HepG2 (cell line): ENCODE data around the gene SH3PXD2A. TPM values are rescaled to one million over a fixed set of nuclear protein-coding genes. Genes with fewer than 3 reads are reported as not detected.

Experiments
- AKAP8 ChIP-seq: sonication (generic); formaldehyde crosslinking; IDR thresholded peaks from 2 replicates; pipeline ENCODE4 v1.5.1; 2020; ENCODE audit warnings: mild to moderate bottlenecking, missing genetic modification reagents
- ATM ChIP-seq: fragments of 450-650 bp; IDR thresholded peaks from 2 replicates; pipeline ENCODE4 v1.7.1; 2017; ENCODE audit warnings: mild to moderate bottlenecking, borderline replicate concordance
- DNMT1 ChIP-seq: sonication (generic); formaldehyde crosslinking; IDR thresholded peaks from 2 replicates; pipeline ENCODE4 v1.5.1; 2020; ENCODE audit warnings: mild to moderate bottlenecking, missing genetic modification reagents
- ERF ChIP-seq: IDR thresholded peaks from 2 replicates; pipeline ENCODE4 v1.6.1; 2018; ENCODE audit warnings: missing biosample characterization, missing genetic modification reagents
- GPN1 ChIP-seq: sonication (generic); formaldehyde crosslinking; IDR thresholded peaks from 2 replicates; pipeline ENCODE4 v1.5.1; 2020; ENCODE audit warnings: missing genetic modification reagents, borderline replicate concordance
- HIC2 ChIP-seq: sonication (generic); formaldehyde crosslinking; IDR thresholded peaks from 2 replicates; pipeline ENCODE4 v1.9.0; 2022; ENCODE audit warnings: low read depth, missing genetic modification reagents
- HIVEP1 ChIP-seq: sonication (generic); formaldehyde crosslinking; IDR thresholded peaks from 2 replicates; pipeline ENCODE4 v1.4.0; 2020; ENCODE audit warnings: mild to moderate bottlenecking, missing genetic modification reagents
- HOMEZ ChIP-seq: IDR thresholded peaks from 2 replicates; pipeline ENCODE4 v1.6.1; 2016; ENCODE audit warnings: low read depth
- IRX3 ChIP-seq: sonication (generic); formaldehyde crosslinking; IDR thresholded peaks from 2 replicates; pipeline ENCODE4 v1.8.1; 2023; ENCODE audit warnings: mild to moderate bottlenecking, low read depth, missing genetic modification reagents, borderline replicate concordance
- KLF11 ChIP-seq: IDR thresholded peaks from 2 replicates; pipeline ENCODE4 v1.6.1; 2016; ENCODE audit warnings: missing compliant biosample characterization
- MBD4 ChIP-seq: IDR thresholded peaks from 2 replicates; pipeline ENCODE4 v1.6.1; 2012; ENCODE audit warnings: low read length, inconsistent platforms, borderline replicate concordance
- NFE2L1 ChIP-seq: sonication (generic); formaldehyde crosslinking; IDR thresholded peaks from 2 replicates; pipeline ENCODE4 v1.4.0; 2020; ENCODE audit warnings: missing genetic modification reagents, mild to moderate bottlenecking, borderline replicate concordance
- SP2 ChIP-seq: sonication (generic); formaldehyde crosslinking; IDR thresholded peaks from 2 replicates; pipeline ENCODE4 v1.5.1; 2020; ENCODE audit warnings: mild to moderate bottlenecking, missing genetic modification reagents
- SP4 ChIP-seq: sonication (generic); formaldehyde crosslinking; IDR thresholded peaks from 2 replicates; pipeline ENCODE4 v1.8.1; 2023; ENCODE audit warnings: mild to moderate bottlenecking, missing genetic modification reagents
- TAF15 ChIP-seq: fragments of 200-400 bp; formaldehyde crosslinking; IDR thresholded peaks from one replicate; pipeline ENCODE4 v1.6.1; 2018; ENCODE audit warnings: mild to moderate bottlenecking, low read depth, low read length; ENCODE audit not compliant: poor library complexity, severe bottlenecking
- ZNF18 ChIP-seq: sonication (generic); formaldehyde crosslinking; IDR thresholded peaks from 2 replicates; pipeline ENCODE4 v1.8.0; 2022; ENCODE audit warnings: mild to moderate bottlenecking, missing genetic modification reagents; ENCODE audit not compliant: insufficient replicate concordance
- ZNF414 ChIP-seq: sonication (generic); formaldehyde crosslinking; IDR thresholded peaks from 2 replicates; pipeline ENCODE4 v1.5.0; 2020; ENCODE audit warnings: missing genetic modification reagents
- ZNF572 ChIP-seq: sonication (generic); formaldehyde crosslinking; IDR thresholded peaks from 2 replicates; pipeline ENCODE4 v1.5.1; 2020; ENCODE audit warnings: mild to moderate bottlenecking, missing genetic modification reagents
- ZNF652 ChIP-seq: IDR thresholded peaks from 2 replicates; pipeline ENCODE4 v1.6.1; 2016; ENCODE audit warnings: low read depth, borderline replicate concordance
- ZNF672 ChIP-seq: sonication (generic); formaldehyde crosslinking; IDR thresholded peaks from 2 replicates; pipeline ENCODE4 v1.8.1; 2022; ENCODE audit warnings: missing genetic modification reagents
- ZNF720 ChIP-seq: sonication (generic); formaldehyde crosslinking; IDR thresholded peaks from 2 replicates; pipeline ENCODE4 v1.4.0; 2020; ENCODE audit warnings: missing genetic modification reagents
- ZNF816 ChIP-seq: sonication (generic); formaldehyde crosslinking; IDR thresholded peaks from 2 replicates; pipeline ENCODE4 v1.8.0; 2022; ENCODE audit warnings: missing genetic modification reagents, mild to moderate bottlenecking, borderline replicate concordance
- polyA plus RNA-seq, 8 experiments: library from polyadenylated mRNA; depleted of rRNA in 3 of 8; stranded (reverse) in 7 of 8; unstranded in 1 of 8; fragments of >200 nt; fragmentation: Illumina TruSeq in 4 of 8; extraction: Trizol in 4 of 8; gene quantifications; 2 replicates each; pipeline versions ENCODE4 v1.2.1 to v1.2.3, GENCODE V29; 2011 to 2016; ENCODE audit warnings: low read depth in 4 of 8, missing spikeins in 1 of 8, mixed read lengths in 1 of 8; ENCODE audit not compliant: insufficient read depth in 1 of 8
- total RNA-seq, 5 experiments: library from RNA; depleted of rRNA; stranded (reverse); fragments of >200 nt; fragmentation: Illumina TruSeq; extraction: Trizol; gene quantifications; 2 replicates each; pipeline ENCODE4 v1.2.3, GENCODE V29; 2016; ENCODE audit warnings: low read depth in 1 of 5

SH3PXD2A gene
- total and polyA plus RNA-seq, 2 of the 13 experiments (the other 11 are each of a cell fraction or from before 2014, with no cell fraction given) = 11.1 to 11.3 TPM

- no peak for TF ChIP-seq KLF11 (CRISPR knock-in tag)
- peak; percentile 61 for TF ChIP-seq ZNF18
- TF ChIP-seq HIC2 = peak; percentile 70; the same call in 1 of the 2 replicates
- no peak; the same call in 1 of the 2 replicates for TF ChIP-seq SP2
- no peak for TF ChIP-seq ZNF672 (CRISPR knock-in tag)
- peak; percentile 81; the same call in 1 of the 2 replicates for TF ChIP-seq ZNF414 (CRISPR knock-in tag)
- TF ChIP-seq GPN1 (CRISPR knock-in tag) = no peak
- TF ChIP-seq IRX3 = no peak
- peak; percentile 88 for TF ChIP-seq ERF (CRISPR knock-in tag)
- TF ChIP-seq ATM = no peak
- no peak; the same call in 1 of the 2 replicates for TF ChIP-seq ZNF816 (CRISPR knock-in tag)
- TF ChIP-seq SP4 = no peak
- no peak for TF ChIP-seq ZNF720 (CRISPR knock-in tag)
- peak; percentile 76 for TF ChIP-seq ZNF652 (CRISPR knock-in tag)
- TF ChIP-seq MBD4 = no peak
- no peak for TF ChIP-seq TAF15
- TF ChIP-seq HOMEZ (CRISPR knock-in tag) = peak; percentile 93
- TF ChIP-seq NFE2L1 (CRISPR knock-in tag) = no peak
- no peak for TF ChIP-seq DNMT1 (CRISPR knock-in tag)
- TF ChIP-seq ZNF572 (CRISPR knock-in tag) = peak; percentile 87; the same call in 1 of the 2 replicates
- peak; percentile 87 for TF ChIP-seq AKAP8
- peak; percentile 78; the same call in 1 of the 2 replicates for TF ChIP-seq HIVEP1
Measured at GRCh38 chr10:103793920-103794883, 61.2 kb downstream of the SH3PXD2A start (continued).
